Natural killer cell (primary cell): ENCODE data around the gene UROC1. TPM values are rescaled to one million over a fixed set of nuclear protein-coding genes. Genes with fewer than 3 reads are reported as not detected.

ENCODE experiments used
- ATAC-seq, 3 donors: fragments of 150-1000 bp in 2 of 3; fragments of 200-7000 bp in 1 of 3; cut with Tn5 transposase; 1 replicate in 1 of 3; 2 replicates in 2 of 3; pipeline ENCODE4 v1.10.0; 2021; ENCODE audit warnings: mild to moderate bottlenecking in 2 of 3, moderate library complexity in 2 of 3
- DNase-seq, 2 donors: peaks; one replicate each; pipeline versions ENCODE4 v3.0.0 to v3.0.0-alpha.2; 2013 to 2021; ENCODE audit warnings: mixed read lengths in 1 of 2
- H3K27ac ChIP-seq: one replicate; pipeline ENCODE4 v1.5.1; 2013; ENCODE audit warnings: mild to moderate bottlenecking, low read length
- H3K27me3 ChIP-seq: one replicate; pipeline ENCODE4 v1.6.1; 2013; ENCODE audit warnings: low read length; ENCODE audit not compliant: control insufficient read depth, insufficient read depth
- H3K36me3 ChIP-seq: one replicate; pipeline ENCODE4 v1.6.1; 2013; ENCODE audit warnings: low read length; ENCODE audit not compliant: control insufficient read depth, insufficient read depth
- H3K4me1 ChIP-seq: one replicate; pipeline ENCODE4 v1.6.1; 2013; ENCODE audit warnings: low read length; ENCODE audit not compliant: control insufficient read depth, insufficient read depth
- H3K4me3 ChIP-seq: one replicate; pipeline ENCODE4 v1.5.1; 2013; ENCODE audit warnings: low read length
- H3K9me3 ChIP-seq: one replicate; pipeline ENCODE4 v1.6.1; 2013; ENCODE audit warnings: low read length; ENCODE audit not compliant: control insufficient read depth, insufficient read depth
- H3K27ac Mint-ChIP-seq, 2 donors: one replicate each; pipeline ENCODE4 v1.8.0; 2022; ENCODE audit warnings: mild to moderate bottlenecking in 2 of 2, mixed read lengths in 2 of 2, moderate library complexity in 1 of 2
- H3K27me3 Mint-ChIP-seq, 2 donors: one replicate each; pipeline ENCODE4 v1.8.0; 2022; ENCODE audit warnings: low read depth in 2 of 2, mixed read lengths in 2 of 2
- H3K36me3 Mint-ChIP-seq: one replicate; pipeline ENCODE4 v1.8.0; 2022; ENCODE audit warnings: mixed read lengths
- H3K4me1 Mint-ChIP-seq, 2 donors: one replicate each; pipeline ENCODE4 v1.8.0; 2022; ENCODE audit warnings: mixed read lengths in 2 of 2
- H3K4me3 Mint-ChIP-seq: one replicate; pipeline ENCODE4 v1.8.0; 2022; ENCODE audit warnings: mild to moderate bottlenecking, moderate library complexity, mixed read lengths
- H3K9me3 Mint-ChIP-seq, 2 donors: one replicate each; pipeline ENCODE4 v1.8.0; 2022; ENCODE audit warnings: mixed read lengths in 2 of 2
- CTCF ChIP-seq: fragments of 200-600 bp; IDR thresholded peaks from one replicate; pipeline ENCODE4 v1.8.0; 2022; ENCODE audit warnings: antibody characterized with exemption
- WGBS: methylation state at CpG from one replicate; pipeline ENCODE4 v1.1.7; 2013; ENCODE audit warnings: missing lambda C conversion rate; ENCODE audit not compliant: insufficient coverage; 5-methylcytosine and 5-hydroxymethylcytosine counted together
- intact Hi-C: fragments of 100-400 bp; cut with micrococcal nuclease; formaldehyde crosslinking; loops from one replicate; pipeline ENCODE4 v1.14.2; 2022
- total RNA-seq, 4 donors: library from RNA; stranded (reverse); fragments of 120-200 nt in 1 of 4; gene quantifications; one replicate each; pipeline versions ENCODE4 v1.2.3 to v1.2.4, GENCODE V29; 2013 to 2022

The UROC1 gene
- total RNA-seq, 3 donors from 2014 or later (not counting 1 experiment from before 2014, with no cell fraction given): not detected

- no peak for ATAC-seq
Measured at GRCh38 chr3:126460381-126460780, 57.2 kb downstream of the UROC1 start.

GRCh38 chr3:126459763-126460127 is 57.8 kb downstream of the UROC1 start:
- intact Hi-C loops: no loop called here
- no peak for TF ChIP-seq CTCF
- Mint-ChIP-seq H3K4me1 (peaks cover 18 to 22% of the 10 kb centered on the region in 2 donors), H3K4me3 (no peak overlapping the region), H3K9me3 (no peaks in the 10 kb centered on the region), H3K36me3 (no peaks in the 10 kb centered on the region), H3K27me3 (no peaks in the 10 kb centered on the region), H3K27ac (no peak overlapping the region)
- H3K9me3 ChIP-seq: no peaks in the 10 kb centered on the region
- DNase-seq (no peak), ATAC-seq (no peak)
- H3K4me3 ChIP-seq: no peak overlapping the region
- H3K4me1 ChIP-seq: no peaks in the 10 kb centered on the region
- H3K27ac ChIP-seq: no peak overlapping the region
- 97% methylated on average over 9 of the region's 9 CpGs for WGBS
- H3K36me3 ChIP-seq: peaks cover 85% of the 10 kb centered on the region
- H3K27me3 ChIP-seq: no peaks in the 10 kb centered on the region

More at GRCh38 chr3:126460381-126460780, 57.2 kb downstream of the UROC1 start:
- Mint-ChIP-seq H3K4me3 (no peak overlapping the region), H3K9me3 (no peaks in the 10 kb centered on the region), H3K36me3 (no peaks in the 10 kb centered on the region), H3K4me1 (peaks cover 14 to 17% of the 10 kb centered on the region in 2 donors), H3K27me3 (no peaks in the 10 kb centered on the region), H3K27ac (no peak overlapping the region)
- WGBS: 84% methylated on average over 7 of the region's 7 CpGs
- TF ChIP-seq CTCF: no peak
- Histone ChIP-seq H3K9me3 (no peaks in the 10 kb centered on the region), H3K27ac (no peak overlapping the region), H3K36me3 (peaks cover 85% of the 10 kb centered on the region), H3K27me3 (no peaks in the 10 kb centered on the region), H3K4me1 (peaks cover 5% of the 10 kb centered on the region), H3K4me3 (no peak overlapping the region)
- no peak for DNase-seq
- intact Hi-C loops: no loop called here

GRCh38 chr3:126459111-126459762 is 58.3 kb downstream of the UROC1 start:
- WGBS: 91% methylated on average over 7 of the region's 7 CpGs
- H3K27ac Mint-ChIP-seq: no peak overlapping the region
- TF ChIP-seq CTCF: no peak

More at GRCh38 chr3:126459111-126459762, 58.3 kb downstream of the UROC1 start:
- intact Hi-C loops: no loop called here
- Mint-ChIP-seq H3K4me3 (no peak overlapping the region), H3K9me3 (no peaks in the 10 kb centered on the region), H3K4me1 (peaks cover 14 to 17% of the 10 kb centered on the region in 2 donors), H3K36me3 (no peaks in the 10 kb centered on the region), H3K27me3 (no peaks in the 10 kb centered on the region)
- no peak for ATAC-seq
- no peak overlapping the region for H3K4me3 ChIP-seq
- H3K27ac ChIP-seq: no peak overlapping the region
- peaks cover 85% of the 10 kb centered on the region for H3K36me3 ChIP-seq
- H3K4me1 ChIP-seq: no peaks in the 10 kb centered on the region
- no peak for DNase-seq
- H3K9me3 ChIP-seq: no peaks in the 10 kb centered on the region
- no peaks in the 10 kb centered on the region for H3K27me3 ChIP-seq
